K562 (cell line): ENCODE results near the gene CLPSL1. TPM values are rescaled to one million over a fixed set of nuclear protein-coding genes. Genes with fewer than 3 reads are reported as not detected.
A peak's percentile ranks its signal among the peaks of the same experiment; 100 is the strongest.

Experiments used
- CSDE1 ChIP-seq, 2 experiments: fragments of 450-650 bp; IDR thresholded peaks; 2 replicates each; pipeline ENCODE4 v1.6.1; 2016; ENCODE audit warnings: mild to moderate bottlenecking in 1 of 2
- JUN ChIP-seq, 2 experiments: sonication (generic) in 1 of 2; formaldehyde crosslinking in 1 of 2; IDR thresholded peaks; 2 replicates each; pipeline versions ENCODE4 v1.6.1 to v1.8.0; 2012 to 2022; ENCODE audit warnings: borderline replicate concordance in 2 of 2, mild to moderate bottlenecking in 2 of 2, improper control_type of control experiment in 1 of 2, low read depth in 1 of 2, low read length in 1 of 2, missing genetic modification reagents in 1 of 2
- JUNB ChIP-seq: fragments of 450-650 bp; formaldehyde crosslinking; conservative IDR thresholded peaks from 2 replicates; pipeline ENCODE4 v1.4.0; 2020; ENCODE audit warnings: mild to moderate bottlenecking
- JUND ChIP-seq, 2 experiments: IDR thresholded peaks; 2 replicates in 1 of 2; 3 replicates in 1 of 2; pipeline ENCODE4 v1.6.1; 2011; ENCODE audit warnings: borderline replicate concordance in 2 of 2, low read depth in 2 of 2, low read length in 2 of 2, improper control_type of control experiment in 1 of 2, missing biosample characterization in 1 of 2, missing genetic modification characterization in 1 of 2, missing genetic modification reagents in 1 of 2
- POLR2AphosphoS2 ChIP-seq: IDR thresholded peaks from 2 replicates; pipeline ENCODE4 v1.6.1; 2012; ENCODE audit warnings: low read length, improper control_type of control experiment
- POLR3A ChIP-seq: IDR thresholded peaks from 2 replicates; pipeline ENCODE4 v1.6.1; 2011; ENCODE audit warnings: borderline replicate concordance, mild to moderate bottlenecking, moderate library complexity; ENCODE audit not compliant: insufficient read length, insufficient read depth; ENCODE audit errors: extremely low read depth
- RNF2 ChIP-seq: sonication (generic); IDR thresholded peaks from 2 replicates; pipeline ENCODE4 v1.6.1; 2016
- SMARCA4 ChIP-seq: fragments of 450-650 bp; IDR thresholded peaks from 2 replicates; pipeline ENCODE4 v1.6.1; 2016
- SRSF3 ChIP-seq: fragments of 200-400 bp; formaldehyde crosslinking; IDR thresholded peaks from 2 replicates; pipeline ENCODE4 v1.6.1; 2016; ENCODE audit warnings: mild to moderate bottlenecking, low read length, moderate library complexity; ENCODE audit not compliant: insufficient read depth
- TEAD4 ChIP-seq, 2 experiments: sonication (generic) in 1 of 2; formaldehyde crosslinking in 1 of 2; IDR thresholded peaks; 2 replicates each; pipeline versions ENCODE4 v1.6.1 to v1.8.0; 2012 to 2022; ENCODE audit warnings: borderline replicate concordance in 1 of 2, inconsistent platforms in 1 of 2, low read length in 1 of 2, mild to moderate bottlenecking in 1 of 2, missing genetic modification reagents in 1 of 2
- TFAM ChIP-seq: fragments of 250-450 bp; sonication (Bioruptor Pico); conservative IDR thresholded peaks from 2 replicates; pipeline ENCODE4 v1.5.0; 2021; ENCODE audit warnings: mild to moderate bottlenecking, moderate library complexity
- ZNF316 ChIP-seq: fragments of 450-650 bp; IDR thresholded peaks from 2 replicates; pipeline ENCODE4 v1.6.1; 2016
- ZNF830 ChIP-seq: fragments of 250-450 bp; sonication (Bioruptor Pico); IDR thresholded peaks from 2 replicates; pipeline ENCODE4 v1.5.0; 2021; ENCODE audit warnings: mild to moderate bottlenecking
- polyA plus RNA-seq, 8 experiments: library from polyadenylated mRNA; depleted of rRNA in 4 of 8; stranded (reverse) in 5 of 8; unstranded in 3 of 8; fragments of >200 nt; fragmentation: Nextera tagmentation in 2 of 8; fragmentation: Illumina TruSeq in 1 of 8; extraction: Ambion mirVana in 2 of 8; extraction: Trizol in 1 of 8; gene quantifications; 2 replicates each; pipeline versions ENCODE4 v1.2.1 to v1.2.3, GENCODE V29; 2011 to 2014; ENCODE audit warnings: inconsistent platforms in 1 of 8, missing spikeins in 1 of 8
- total RNA-seq, 7 experiments: library from RNA; depleted of rRNA in 6 of 7; stranded (reverse); fragments of >200 nt in 6 of 7; fragmentation: Illumina TruSeq in 2 of 7; extraction: Trizol in 2 of 7; gene quantifications; 2 replicates each; pipeline versions ENCODE4 v1.2.1 to v1.2.3, GENCODE V29; 2011 to 2021; ENCODE audit warnings: low replicate concordance in 1 of 7
- TF ChIP-seq, protein P1 (sequence below): fragments of 450-650 bp; IDR thresholded peaks from 2 replicates; pipeline ENCODE4 v1.6.1; 2017; ENCODE audit warnings: mild to moderate bottlenecking, moderate library complexity
- TF ChIP-seq, protein P2 (sequence below): sonication (generic); formaldehyde crosslinking; IDR thresholded peaks from 2 replicates; pipeline ENCODE4 v1.8.0; 2023; ENCODE audit warnings: mild to moderate bottlenecking, missing genetic modification reagents
- TF ChIP-seq, protein P3 (sequence below): fragments of 200-800 bp; sonication (Bioruptor generic); IDR thresholded peaks from 2 replicates; pipeline ENCODE4 v1.6.1; 2016; ENCODE audit warnings: missing genetic modification characterization, missing compliant biosample characterization
- TF ChIP-seq, protein P4 (sequence below): fragments of 450-650 bp; IDR thresholded peaks from 2 replicates; pipeline ENCODE4 v1.6.1; 2014; ENCODE audit warnings: low read depth, mild to moderate bottlenecking, moderate library complexity, borderline replicate concordance

The CLPSL1 gene
- total and polyA plus RNA-seq, 9 of the 15 experiments (the other 6 are each of a cell fraction or from before 2014, with no cell fraction given), result not detected

DNA sequence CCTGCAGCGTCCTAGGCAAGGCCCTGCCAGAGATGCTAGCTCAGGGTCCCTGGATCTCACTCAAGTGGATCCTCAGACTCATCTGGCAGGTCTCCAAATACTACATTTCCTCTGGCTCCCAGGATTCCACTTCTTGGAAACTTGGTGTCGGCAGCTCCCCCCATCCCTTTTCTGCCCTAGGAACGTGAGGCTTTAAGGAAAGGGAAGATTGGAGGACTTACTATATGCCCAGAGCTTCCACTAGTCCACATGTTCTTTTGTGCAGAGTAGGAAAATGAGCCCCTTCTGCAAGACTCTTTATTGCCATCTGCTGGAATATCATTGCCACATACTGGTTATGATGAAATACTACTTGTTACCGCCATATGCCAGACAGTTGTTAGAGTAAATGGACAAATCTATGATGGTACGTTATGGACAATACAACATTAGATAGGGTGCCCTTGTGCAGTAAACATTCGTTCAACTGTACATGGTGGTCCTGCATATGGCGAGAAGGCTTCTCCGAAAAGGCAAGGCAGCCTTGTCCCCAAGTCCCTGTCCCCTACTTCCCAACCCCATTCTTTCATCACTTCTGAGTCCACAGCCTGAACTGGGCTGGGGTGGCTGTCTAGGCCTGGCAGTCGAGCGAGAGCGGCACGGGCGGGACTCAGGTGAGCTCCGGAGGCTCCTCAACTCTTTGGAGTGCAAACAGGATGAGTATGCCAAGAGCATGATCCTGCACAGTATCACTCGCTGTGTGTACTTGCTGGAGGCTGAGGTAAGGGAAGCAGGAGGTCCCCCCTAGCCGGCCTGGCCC is 43.2 kb upstream of the CLPSL1 start (continued):
- TF ChIP-seq JUN (IDR thresholded peaks at IDR 0.05; ENCODE audit: borderline replicate concordance, low read depth, low read length) (peak; percentile 58; the same call in 1 of the 2 replicates), JUN (CRISPR knock-in tag; IDR thresholded peaks at IDR 0.05; ENCODE audit: borderline replicate concordance) (no peak), RNF2 (peak; percentile 5; the same call in 1 of the 2 replicates), JUNB (CRISPR knock-in tag) (no peak), ZNF830 (CRISPR knock-in tag) (no peak), ZNF316 (no peak), TFAM (CRISPR knock-in tag) (no peak), POLR3A (no peak), SMARCA4 (no peak), SRSF3 (no peak), CSDE1 (IDR thresholded peaks at IDR 0.05) (no peak), TEAD4 (IDR thresholded peaks at IDR 0.05; ENCODE audit: low read length) (0 out of 2 replicates have a peak, but pooled peaks have one; percentile 32), TEAD4 (CRISPR knock-in tag; IDR thresholded peaks at IDR 0.05; ENCODE audit: borderline replicate concordance) (no peak), POLR2AphosphoS2 (no peak), JUND (IDR thresholded peaks at IDR 0.05; ENCODE audit: borderline replicate concordance, low read depth, low read length) (peak; percentile 68), JUND (tag; IDR thresholded peaks at IDR 0.05; ENCODE audit: borderline replicate concordance, low read depth, low read length) (peak; percentile 79; the same call in 2 of the 3 replicates)
- TF ChIP-seq, protein P1, sequence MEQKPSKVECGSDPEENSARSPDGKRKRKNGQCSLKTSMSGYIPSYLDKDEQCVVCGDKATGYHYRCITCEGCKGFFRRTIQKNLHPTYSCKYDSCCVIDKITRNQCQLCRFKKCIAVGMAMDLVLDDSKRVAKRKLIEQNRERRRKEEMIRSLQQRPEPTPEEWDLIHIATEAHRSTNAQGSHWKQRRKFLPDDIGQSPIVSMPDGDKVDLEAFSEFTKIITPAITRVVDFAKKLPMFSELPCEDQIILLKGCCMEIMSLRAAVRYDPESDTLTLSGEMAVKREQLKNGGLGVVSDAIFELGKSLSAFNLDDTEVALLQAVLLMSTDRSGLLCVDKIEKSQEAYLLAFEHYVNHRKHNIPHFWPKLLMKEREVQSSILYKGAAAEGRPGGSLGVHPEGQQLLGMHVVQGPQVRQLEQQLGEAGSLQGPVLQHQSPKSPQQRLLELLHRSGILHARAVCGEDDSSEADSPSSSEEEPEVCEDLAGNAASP, result no peak
- TF ChIP-seq, protein P2, sequence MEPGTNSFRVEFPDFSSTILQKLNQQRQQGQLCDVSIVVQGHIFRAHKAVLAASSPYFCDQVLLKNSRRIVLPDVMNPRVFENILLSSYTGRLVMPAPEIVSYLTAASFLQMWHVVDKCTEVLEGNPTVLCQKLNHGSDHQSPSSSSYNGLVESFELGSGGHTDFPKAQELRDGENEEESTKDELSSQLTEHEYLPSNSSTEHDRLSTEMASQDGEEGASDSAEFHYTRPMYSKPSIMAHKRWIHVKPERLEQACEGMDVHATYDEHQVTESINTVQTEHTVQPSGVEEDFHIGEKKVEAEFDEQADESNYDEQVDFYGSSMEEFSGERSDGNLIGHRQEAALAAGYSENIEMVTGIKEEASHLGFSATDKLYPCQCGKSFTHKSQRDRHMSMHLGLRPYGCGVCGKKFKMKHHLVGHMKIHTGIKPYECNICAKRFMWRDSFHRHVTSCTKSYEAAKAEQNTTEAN (CRISPR knock-in tag), result no peak
- TF ChIP-seq, protein P3, sequence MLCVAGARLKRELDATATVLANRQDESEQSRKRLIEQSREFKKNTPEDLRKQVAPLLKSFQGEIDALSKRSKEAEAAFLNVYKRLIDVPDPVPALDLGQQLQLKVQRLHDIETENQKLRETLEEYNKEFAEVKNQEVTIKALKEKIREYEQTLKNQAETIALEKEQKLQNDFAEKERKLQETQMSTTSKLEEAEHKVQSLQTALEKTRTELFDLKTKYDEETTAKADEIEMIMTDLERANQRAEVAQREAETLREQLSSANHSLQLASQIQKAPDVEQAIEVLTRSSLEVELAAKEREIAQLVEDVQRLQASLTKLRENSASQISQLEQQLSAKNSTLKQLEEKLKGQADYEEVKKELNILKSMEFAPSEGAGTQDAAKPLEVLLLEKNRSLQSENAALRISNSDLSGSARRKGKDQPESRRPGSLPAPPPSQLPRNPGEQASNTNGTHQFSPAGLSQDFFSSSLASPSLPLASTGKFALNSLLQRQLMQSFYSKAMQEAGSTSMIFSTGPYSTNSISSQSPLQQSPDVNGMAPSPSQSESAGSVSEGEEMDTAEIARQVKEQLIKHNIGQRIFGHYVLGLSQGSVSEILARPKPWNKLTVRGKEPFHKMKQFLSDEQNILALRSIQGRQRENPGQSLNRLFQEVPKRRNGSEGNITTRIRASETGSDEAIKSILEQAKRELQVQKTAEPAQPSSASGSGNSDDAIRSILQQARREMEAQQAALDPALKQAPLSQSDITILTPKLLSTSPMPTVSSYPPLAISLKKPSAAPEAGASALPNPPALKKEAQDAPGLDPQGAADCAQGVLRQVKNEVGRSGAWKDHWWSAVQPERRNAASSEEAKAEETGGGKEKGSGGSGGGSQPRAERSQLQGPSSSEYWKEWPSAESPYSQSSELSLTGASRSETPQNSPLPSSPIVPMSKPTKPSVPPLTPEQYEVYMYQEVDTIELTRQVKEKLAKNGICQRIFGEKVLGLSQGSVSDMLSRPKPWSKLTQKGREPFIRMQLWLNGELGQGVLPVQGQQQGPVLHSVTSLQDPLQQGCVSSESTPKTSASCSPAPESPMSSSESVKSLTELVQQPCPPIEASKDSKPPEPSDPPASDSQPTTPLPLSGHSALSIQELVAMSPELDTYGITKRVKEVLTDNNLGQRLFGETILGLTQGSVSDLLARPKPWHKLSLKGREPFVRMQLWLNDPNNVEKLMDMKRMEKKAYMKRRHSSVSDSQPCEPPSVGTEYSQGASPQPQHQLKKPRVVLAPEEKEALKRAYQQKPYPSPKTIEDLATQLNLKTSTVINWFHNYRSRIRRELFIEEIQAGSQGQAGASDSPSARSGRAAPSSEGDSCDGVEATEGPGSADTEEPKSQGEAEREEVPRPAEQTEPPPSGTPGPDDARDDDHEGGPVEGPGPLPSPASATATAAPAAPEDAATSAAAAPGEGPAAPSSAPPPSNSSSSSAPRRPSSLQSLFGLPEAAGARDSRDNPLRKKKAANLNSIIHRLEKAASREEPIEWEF (CRISPR knock-in tag), result no peak
- TF ChIP-seq, protein P4, sequence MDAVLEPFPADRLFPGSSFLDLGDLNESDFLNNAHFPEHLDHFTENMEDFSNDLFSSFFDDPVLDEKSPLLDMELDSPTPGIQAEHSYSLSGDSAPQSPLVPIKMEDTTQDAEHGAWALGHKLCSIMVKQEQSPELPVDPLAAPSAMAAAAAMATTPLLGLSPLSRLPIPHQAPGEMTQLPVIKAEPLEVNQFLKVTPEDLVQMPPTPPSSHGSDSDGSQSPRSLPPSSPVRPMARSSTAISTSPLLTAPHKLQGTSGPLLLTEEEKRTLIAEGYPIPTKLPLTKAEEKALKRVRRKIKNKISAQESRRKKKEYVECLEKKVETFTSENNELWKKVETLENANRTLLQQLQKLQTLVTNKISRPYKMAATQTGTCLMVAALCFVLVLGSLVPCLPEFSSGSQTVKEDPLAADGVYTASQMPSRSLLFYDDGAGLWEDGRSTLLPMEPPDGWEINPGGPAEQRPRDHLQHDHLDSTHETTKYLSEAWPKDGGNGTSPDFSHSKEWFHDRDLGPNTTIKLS, result no peak; the same call in 1 of the 2 replicates
